HCT116 (cell line): ENCODE data around the gene TNFRSF6B. TPM values are rescaled to one million over a fixed set of nuclear protein-coding genes. Genes with fewer than 3 reads are reported as not detected.

ENCODE experiments used
- ATAC-seq: fragments of 200-7000 bp; cut with Tn5 transposase; 2 replicates; pipeline ENCODE4 v1.9.1; 2020; ENCODE audit warnings: mild to moderate bottlenecking, moderate library complexity
- BruUV-seq: library from RNA; stranded (reverse); fragments of 400-500 nt; replicated peaks from 2 replicates; lab custom pipeline; 2021; lab: Mats Ljungman, UMichigan
- CTCF ChIA-PET: fragments of 300-600 bp; sonication (Branson Sonifier 250); formaldehyde crosslinking; loops from one replicate; lab custom pipeline; 2021; ENCODE audit warnings: antibody characterized with exemption; lab: Charles Lee
- POLR2A ChIA-PET: fragments of 300-600, 350-600 bp; sonication (Branson Sonifier 250); formaldehyde crosslinking; loops from one replicate; lab custom pipeline; 2021; ENCODE audit warnings: antibody characterized with exemption; lab: Charles Lee
- RAD21 ChIA-PET, 2 experiments: fragments of 300-600 bp; sonication (Branson Sonifier 250); formaldehyde crosslinking; loops; one replicate each; lab custom pipeline; 2023; ENCODE audit warnings: low total read pairs in 2 of 2; ENCODE audit not compliant: uncharacterized antibody in 2 of 2, unreplicated experiment in 2 of 2, low non-redundant PET in 1 of 2; lab: Charles Lee
- DNase-seq: peaks from one replicate; pipeline ENCODE4 v3.0.0-alpha.2; 2010; ENCODE audit warnings: low read depth, low spot score
- H2AFZ ChIP-seq: fragments of 200-600 bp; shearing (Covaris generic), sonication (generic); 2 replicates; pipeline ENCODE4 v1.6.1; 2017; ENCODE audit warnings: low read depth, mixed run types, mixed read lengths, antibody characterized with exemption, low read length; ENCODE audit not compliant: poor library complexity, severe bottlenecking
- H3K27ac ChIP-seq: 2 replicates; pipeline ENCODE4 v1.5.1; 2012; ENCODE audit warnings: low read depth, low read length
- H3K27me3 ChIP-seq: fragments of 200-600 bp; sonication (generic); 2 replicates; pipeline ENCODE4 v1.6.1; 2016; ENCODE audit warnings: mixed run types, low read length, mixed read lengths; ENCODE audit not compliant: insufficient read depth
- H3K36me3 ChIP-seq, 2 experiments: fragments of 200-500 bp in 1 of 2; fragments of 200-600 bp in 1 of 2; sonication (Bioruptor generic) in 1 of 2; sonication (generic) in 1 of 2; 2 replicates each; pipeline versions ENCODE4 v1.5.1 to v1.6.1; 2014 to 2016; ENCODE audit warnings: low read length in 2 of 2, inconsistent platforms in 1 of 2, mixed read lengths in 1 of 2, mixed run types in 1 of 2; ENCODE audit not compliant: insufficient read depth in 2 of 2, control insufficient read depth in 1 of 2
- H3K4me1 ChIP-seq, 2 experiments: fragments of 200-600 bp in 1 of 2; sonication (generic) in 1 of 2; 2 replicates each; pipeline versions ENCODE4 v1.5.1 to v1.6.1; 2012 to 2017; ENCODE audit warnings: low read length in 2 of 2, inconsistent platforms in 1 of 2, mild to moderate bottlenecking in 1 of 2, mixed read lengths in 1 of 2, mixed run types in 1 of 2, moderate library complexity in 1 of 2; ENCODE audit not compliant: insufficient read depth in 2 of 2, control insufficient read depth in 1 of 2
- H3K4me2 ChIP-seq: fragments of 200-600 bp; sonication (generic); 2 replicates; pipeline ENCODE4 v1.6.1; 2017; ENCODE audit warnings: mixed run types, low read length, mixed read lengths
- H3K4me3 ChIP-seq, 2 experiments: fragments of 200-600 bp in 1 of 2; sonication (generic) in 1 of 2; replicated peaks in 1 of 2; 2 replicates each; pipeline ENCODE4 v1.5.1; 2011 to 2016; ENCODE audit warnings: low read length in 2 of 2, control low read depth in 1 of 2, low read depth in 1 of 2, mild to moderate bottlenecking in 1 of 2, mixed read lengths in 1 of 2, mixed run types in 1 of 2
- H3K79me2 ChIP-seq: fragments of 200-600 bp; sonication (generic); 2 replicates; pipeline ENCODE4 v1.6.1; 2017; ENCODE audit warnings: mild to moderate bottlenecking, mixed run types, low read length, moderate library complexity, mixed read lengths; ENCODE audit not compliant: insufficient read depth
- H3K9ac ChIP-seq: fragments of 200-600 bp; sonication (generic); 2 replicates; pipeline ENCODE4 v1.6.1; 2016; ENCODE audit warnings: low read length, mixed read lengths
- H3K9me2 ChIP-seq: fragments of 200-600 bp; sonication (generic), shearing (Covaris generic); 2 replicates; pipeline ENCODE4 v1.6.1; 2017; ENCODE audit warnings: mixed run types, mild to moderate bottlenecking, moderate library complexity; ENCODE audit not compliant: insufficient read depth
- H3K9me3 ChIP-seq, 2 experiments: fragments of 200-500 bp in 1 of 2; fragments of 200-600 bp in 1 of 2; sonication (Bioruptor generic) in 1 of 2; sonication (generic) in 1 of 2; 2 replicates each; pipeline ENCODE4 v1.6.1; 2014 to 2017; ENCODE audit warnings: low read length in 2 of 2, mixed read lengths in 2 of 2, inconsistent platforms in 1 of 2, low read depth in 1 of 2, mild to moderate bottlenecking in 1 of 2, mixed run types in 1 of 2, moderate library complexity in 1 of 2; ENCODE audit not compliant: control insufficient read depth in 1 of 2, insufficient read depth in 1 of 2
- H4K20me1 ChIP-seq: fragments of 200-600 bp; sonication (generic), shearing (Covaris generic); 2 replicates; pipeline ENCODE4 v1.6.1; 2017; ENCODE audit warnings: mixed run types, mild to moderate bottlenecking, moderate library complexity; ENCODE audit not compliant: insufficient read depth
- ELF1 ChIP-seq: IDR thresholded peaks from 2 replicates; pipeline ENCODE4 v1.6.1; 2012; ENCODE audit warnings: low read depth, borderline replicate concordance
- EZH2phosphoT487 ChIP-seq: fragments of 200-600 bp; IDR thresholded peaks from 2 replicates; pipeline ENCODE4 v1.6.1; 2018; ENCODE audit warnings: antibody characterized with exemption, borderline replicate concordance
- FOSL1 ChIP-seq: IDR thresholded peaks from 2 replicates; pipeline ENCODE4 v1.6.1; 2012; ENCODE audit warnings: low read depth
- POLR2AphosphoS5 ChIP-seq: IDR thresholded peaks from 2 replicates; pipeline ENCODE4 v1.6.1; 2011; ENCODE audit warnings: mild to moderate bottlenecking, low read depth, low read length, moderate library complexity
- SIN3A ChIP-seq: IDR thresholded peaks from 2 replicates; pipeline ENCODE4 v1.6.1; 2012; ENCODE audit warnings: low read depth
- ZFX ChIP-seq: fragments of 450-650 bp; IDR thresholded peaks from 2 replicates; pipeline ENCODE4 v1.6.1; 2017
- intact Hi-C: fragments of 100-400 bp; cut with micrococcal nuclease; formaldehyde crosslinking; loops from 2 replicates; pipeline ENCODE4 v1.10.0; 2022
- total RNA-seq: library from RNA; stranded (reverse); gene quantifications from one replicate; pipeline ENCODE4 v1.2.1, GENCODE V29; 2021; ENCODE audit not compliant: unreplicated experiment
- TF ChIP-seq, protein P1 (sequence below): IDR thresholded peaks from 2 replicates; pipeline ENCODE4 v1.6.1; 2012; ENCODE audit warnings: low read depth
- TF ChIP-seq, protein P2 (sequence below), 3 experiments: fragments of 200-600 bp in 1 of 3; sonication (generic) in 1 of 3; IDR thresholded peaks in 2 of 3; conservative IDR thresholded peaks in 1 of 3; 2 replicates each; pipeline ENCODE4 v1.5.1; 2012 to 2017; ENCODE audit warnings: low read depth in 2 of 3, low read length in 2 of 3, antibody characterized with exemption in 1 of 3, borderline replicate concordance in 1 of 3, control low read depth in 1 of 3, mild to moderate bottlenecking in 1 of 3, mixed read lengths in 1 of 3, mixed run types in 1 of 3, moderate library complexity in 1 of 3; ENCODE audit not compliant: insufficient read depth in 1 of 3
- TF ChIP-seq, protein P3 (sequence below): IDR thresholded peaks from 2 replicates; pipeline ENCODE4 v1.6.1; 2012

TNFRSF6B gene
- total RNA-seq, 1 experiment from 2014 or later: 147 TPM

DNA sequence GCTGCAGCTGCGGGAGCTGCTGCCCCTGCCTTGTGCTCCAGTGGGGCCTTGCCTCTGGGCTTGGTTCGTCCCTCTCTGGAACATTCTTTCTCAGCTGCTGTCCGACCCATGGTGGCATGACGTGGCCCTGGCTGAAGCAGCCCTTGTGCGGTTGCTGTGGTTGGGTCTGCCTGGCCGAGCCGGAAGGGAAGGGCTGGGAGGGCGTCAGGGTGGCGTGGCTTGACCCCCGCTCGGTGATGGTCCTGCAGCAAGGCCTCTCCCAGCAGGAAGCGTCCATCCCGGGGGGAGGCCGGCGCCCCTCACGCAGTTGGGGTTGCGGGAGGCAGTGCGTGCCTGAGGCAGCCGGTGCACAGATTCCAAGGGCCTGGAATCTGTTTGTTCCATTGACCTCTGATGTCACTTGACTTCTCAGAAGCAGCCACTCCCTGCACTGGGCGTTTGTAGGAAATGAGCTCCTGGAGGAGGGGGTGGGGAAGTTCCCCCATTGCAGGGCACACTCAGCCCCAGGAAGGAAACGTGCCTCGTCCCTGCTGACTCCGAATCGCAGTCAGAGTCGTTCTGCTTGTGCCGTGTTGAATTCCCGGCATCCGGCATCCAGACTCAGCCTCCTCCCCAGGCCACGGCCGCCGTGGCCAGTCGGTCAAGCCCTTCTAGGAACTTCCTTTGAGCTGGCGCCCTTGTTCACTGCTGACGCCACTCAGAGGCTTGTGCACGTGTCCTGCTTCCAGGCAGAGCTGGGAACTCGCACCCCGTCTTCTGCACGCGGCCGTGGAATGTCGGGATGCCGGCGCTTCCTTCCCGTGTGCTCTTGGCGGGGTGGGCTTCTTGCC is 9.7 kb upstream of the TNFRSF6B start:
- H3K9me2 ChIP-seq: no peaks in the 10 kb centered on the region
- POLR2A ChIA-PET: interaction anchor here (0.9 to 1.0 kb wide), 2 partner anchors 28 to 44 kb away, joined by 4 to 5 read pairs; partner anchors contain the start of gene RTEL1
- peaks cover 60 to 99% of the 10 kb centered on the region in 2 experiments for H3K4me1 ChIP-seq
- peak overlapping the region; percentile 67 for H3K9ac ChIP-seq
- CTCF ChIA-PET: no interaction called here
- DNase-seq: peak; percentile 57
- H3K27ac ChIP-seq: peak overlapping the region; percentile 100
- peaks cover 0 to 10% of the 10 kb centered on the region in 2 experiments; a peak in 1 of 4 replicates for H3K36me3 ChIP-seq
- H3K4me2 ChIP-seq: peak overlapping the region; percentile 80
- H3K27me3 ChIP-seq: no peaks in the 10 kb centered on the region
- H3K79me2 ChIP-seq: peaks cover 30% of the 10 kb centered on the region
- RAD21 ChIA-PET: interaction anchor here in 1 of 2 experiments (1.1 kb wide), 1 partner anchor 28 kb away, joined by 4 read pairs; no protein-coding TSS in a partner anchor
- no peaks in the 10 kb centered on the region for H4K20me1 ChIP-seq
- H2AFZ ChIP-seq: no peak overlapping the region
- ATAC-seq: peak; percentile 35
- TSS peak; percentile 36 for BruUV-seq
- peak overlapping the region; percentile 7 to 34; a peak in 1 of 4 replicates for H3K4me3 ChIP-seq
- intact Hi-C loops: no loop called here
- TF ChIP-seq POLR2AphosphoS5: no peak; the same call in 1 of the 2 replicates
- no peak; the same call in 1 of the 2 replicates for TF ChIP-seq ZFX
- TF ChIP-seq, protein P1, sequence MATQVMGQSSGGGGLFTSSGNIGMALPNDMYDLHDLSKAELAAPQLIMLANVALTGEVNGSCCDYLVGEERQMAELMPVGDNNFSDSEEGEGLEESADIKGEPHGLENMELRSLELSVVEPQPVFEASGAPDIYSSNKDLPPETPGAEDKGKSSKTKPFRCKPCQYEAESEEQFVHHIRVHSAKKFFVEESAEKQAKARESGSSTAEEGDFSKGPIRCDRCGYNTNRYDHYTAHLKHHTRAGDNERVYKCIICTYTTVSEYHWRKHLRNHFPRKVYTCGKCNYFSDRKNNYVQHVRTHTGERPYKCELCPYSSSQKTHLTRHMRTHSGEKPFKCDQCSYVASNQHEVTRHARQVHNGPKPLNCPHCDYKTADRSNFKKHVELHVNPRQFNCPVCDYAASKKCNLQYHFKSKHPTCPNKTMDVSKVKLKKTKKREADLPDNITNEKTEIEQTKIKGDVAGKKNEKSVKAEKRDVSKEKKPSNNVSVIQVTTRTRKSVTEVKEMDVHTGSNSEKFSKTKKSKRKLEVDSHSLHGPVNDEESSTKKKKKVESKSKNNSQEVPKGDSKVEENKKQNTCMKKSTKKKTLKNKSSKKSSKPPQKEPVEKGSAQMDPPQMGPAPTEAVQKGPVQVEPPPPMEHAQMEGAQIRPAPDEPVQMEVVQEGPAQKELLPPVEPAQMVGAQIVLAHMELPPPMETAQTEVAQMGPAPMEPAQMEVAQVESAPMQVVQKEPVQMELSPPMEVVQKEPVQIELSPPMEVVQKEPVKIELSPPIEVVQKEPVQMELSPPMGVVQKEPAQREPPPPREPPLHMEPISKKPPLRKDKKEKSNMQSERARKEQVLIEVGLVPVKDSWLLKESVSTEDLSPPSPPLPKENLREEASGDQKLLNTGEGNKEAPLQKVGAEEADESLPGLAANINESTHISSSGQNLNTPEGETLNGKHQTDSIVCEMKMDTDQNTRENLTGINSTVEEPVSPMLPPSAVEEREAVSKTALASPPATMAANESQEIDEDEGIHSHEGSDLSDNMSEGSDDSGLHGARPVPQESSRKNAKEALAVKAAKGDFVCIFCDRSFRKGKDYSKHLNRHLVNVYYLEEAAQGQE: no peak
- no peak for TF ChIP-seq FOSL1
- TF ChIP-seq EZH2phosphoT487: no peak
- no peak for TF ChIP-seq ELF1
- TF ChIP-seq, protein P2, sequence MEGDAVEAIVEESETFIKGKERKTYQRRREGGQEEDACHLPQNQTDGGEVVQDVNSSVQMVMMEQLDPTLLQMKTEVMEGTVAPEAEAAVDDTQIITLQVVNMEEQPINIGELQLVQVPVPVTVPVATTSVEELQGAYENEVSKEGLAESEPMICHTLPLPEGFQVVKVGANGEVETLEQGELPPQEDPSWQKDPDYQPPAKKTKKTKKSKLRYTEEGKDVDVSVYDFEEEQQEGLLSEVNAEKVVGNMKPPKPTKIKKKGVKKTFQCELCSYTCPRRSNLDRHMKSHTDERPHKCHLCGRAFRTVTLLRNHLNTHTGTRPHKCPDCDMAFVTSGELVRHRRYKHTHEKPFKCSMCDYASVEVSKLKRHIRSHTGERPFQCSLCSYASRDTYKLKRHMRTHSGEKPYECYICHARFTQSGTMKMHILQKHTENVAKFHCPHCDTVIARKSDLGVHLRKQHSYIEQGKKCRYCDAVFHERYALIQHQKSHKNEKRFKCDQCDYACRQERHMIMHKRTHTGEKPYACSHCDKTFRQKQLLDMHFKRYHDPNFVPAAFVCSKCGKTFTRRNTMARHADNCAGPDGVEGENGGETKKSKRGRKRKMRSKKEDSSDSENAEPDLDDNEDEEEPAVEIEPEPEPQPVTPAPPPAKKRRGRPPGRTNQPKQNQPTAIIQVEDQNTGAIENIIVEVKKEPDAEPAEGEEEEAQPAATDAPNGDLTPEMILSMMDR (IDR thresholded peaks at IDR 0.05 in 2 of 3, conservative IDR thresholded peaks at IDR 0.05 in 1 of 3; ENCODE audit: borderline replicate concordance in 1 of 3, insufficient read depth in 1 of 3, low read depth in 2 of 3, low read length in 2 of 3): no peak
- TF ChIP-seq SIN3A: no peak
- TF ChIP-seq, protein P3, sequence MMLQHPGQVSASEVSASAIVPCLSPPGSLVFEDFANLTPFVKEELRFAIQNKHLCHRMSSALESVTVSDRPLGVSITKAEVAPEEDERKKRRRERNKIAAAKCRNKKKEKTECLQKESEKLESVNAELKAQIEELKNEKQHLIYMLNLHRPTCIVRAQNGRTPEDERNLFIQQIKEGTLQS: no peak
- no peaks in the 10 kb centered on the region for H3K9me3 ChIP-seq
